Epithelial cell of prostate (primary cell): ENCODE results near the gene NDFIP1.
"Not testable (repeated sequence)": the region's sequence is repeated elsewhere in the genome, so short reads cannot be mapped to it uniquely, and the experiment has no call there.

ENCODE experiments used
- DNase-seq: peaks from one replicate; pipeline ENCODE4 v3.0.0-alpha.2; 2011; ENCODE audit warnings: low read depth, low spot score
- H3K27ac ChIP-seq: fragments of 450-650 bp; 2 replicates; pipeline ENCODE4 v1.5.1; 2017; ENCODE audit warnings: mild to moderate bottlenecking

Gene NDFIP1

GRCh38 chr5:142181547-142182163 is 73.1 kb downstream of the NDFIP1 start:
- no peak for DNase-seq
- H3K27ac ChIP-seq = no peak overlapping the region

GRCh38 chr5:142182840-142183239 is 74.3 kb downstream of the NDFIP1 start:
- DNase-seq = no peak
- H3K27ac ChIP-seq = no peak overlapping the region

- H3K27ac ChIP-seq = no peak overlapping the region
- DNase-seq = no peak
These were observed 75.0 kb downstream of the NDFIP1 start for GRCh38 chr5:142183561-142183960.

- no peak overlapping the region for H3K27ac ChIP-seq
- DNase-seq = no peak
These were observed 76.4 kb downstream of the NDFIP1 start for GRCh38 chr5:142184988-142185387.

- DNase-seq = no peak
- H3K27ac ChIP-seq = no peak overlapping the region
These were observed 77.9 kb downstream of the NDFIP1 start for GRCh38 chr5:142186514-142186856.

GRCh38 chr5:142186857-142187594 is 78.4 kb downstream of the NDFIP1 start:
- no peak for DNase-seq

DNA sequence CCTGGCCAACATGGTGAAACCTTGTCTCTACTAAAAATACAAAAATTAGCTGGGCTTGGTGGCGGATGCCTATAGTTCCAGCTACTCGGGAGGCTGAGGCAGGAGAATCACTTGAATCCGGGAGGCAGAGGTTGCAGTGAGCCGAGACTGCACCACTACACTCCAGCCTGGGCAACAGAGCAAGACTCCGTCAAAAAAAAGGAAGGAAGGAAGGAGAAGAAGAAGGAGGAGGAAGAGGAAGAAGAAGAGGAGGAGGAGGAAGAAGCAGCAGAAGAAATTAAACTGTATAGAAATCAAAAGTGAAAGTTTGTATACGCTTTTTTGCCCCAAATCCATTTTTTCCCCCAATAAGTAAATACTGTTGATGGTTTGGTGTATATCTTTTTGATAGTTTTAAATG is 80.1 kb downstream of the NDFIP1 start:
- DNase-seq, H3K27ac ChIP-seq: not testable (repeated sequence)

More at GRCh38 chr5:142186857-142187594, 78.4 kb downstream of the NDFIP1 start:
- no peak overlapping the region for H3K27ac ChIP-seq

DNA sequence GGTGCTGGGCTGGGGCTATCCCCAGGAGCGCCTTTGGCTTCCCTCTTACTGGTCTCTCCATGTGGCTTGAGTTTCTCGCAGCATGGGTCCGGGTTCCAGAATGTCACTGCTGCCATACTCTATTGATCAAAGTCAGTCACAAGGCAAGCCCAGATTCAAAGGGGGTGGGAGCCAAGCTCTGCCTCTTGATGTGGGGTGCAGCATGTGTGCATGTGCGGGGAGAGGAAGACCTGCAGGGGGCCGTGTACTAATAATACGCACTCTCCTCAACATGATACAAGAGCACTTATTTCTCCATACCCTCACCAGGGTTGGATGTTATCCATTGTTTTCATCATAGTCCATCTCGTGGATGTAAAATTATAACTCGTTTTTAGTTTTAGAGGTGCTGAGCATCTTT is 81.2 kb downstream of the NDFIP1 start:
- no peak overlapping the region for H3K27ac ChIP-seq
- DNase-seq = no peak

DNA sequence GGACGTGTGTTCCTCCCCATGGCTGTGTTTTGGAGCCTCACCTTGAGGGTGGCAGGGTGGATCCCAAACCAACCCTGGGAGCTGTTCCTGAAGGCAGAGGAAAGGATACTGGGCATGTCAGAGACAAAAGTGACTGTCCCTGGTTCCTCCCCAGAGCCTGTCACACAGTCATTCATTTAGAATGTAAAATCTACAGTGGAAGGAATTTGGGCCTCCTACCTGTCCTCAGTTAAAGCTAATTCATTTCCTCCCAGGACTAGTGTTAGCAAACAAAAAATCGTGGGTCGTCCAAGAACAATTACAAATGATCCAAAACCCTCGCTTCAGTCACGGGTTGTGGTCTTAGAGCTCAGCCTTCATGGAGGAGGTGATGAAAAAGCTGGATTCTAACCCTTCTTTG is 83.2 kb downstream of the NDFIP1 start:
- no peak for DNase-seq
- H3K27ac ChIP-seq = no peak overlapping the region

- H3K27ac ChIP-seq = no peak overlapping the region
- no peak for DNase-seq
These were observed 83.9 kb downstream of the NDFIP1 start for GRCh38 chr5:142192286-142193113.

DNA sequence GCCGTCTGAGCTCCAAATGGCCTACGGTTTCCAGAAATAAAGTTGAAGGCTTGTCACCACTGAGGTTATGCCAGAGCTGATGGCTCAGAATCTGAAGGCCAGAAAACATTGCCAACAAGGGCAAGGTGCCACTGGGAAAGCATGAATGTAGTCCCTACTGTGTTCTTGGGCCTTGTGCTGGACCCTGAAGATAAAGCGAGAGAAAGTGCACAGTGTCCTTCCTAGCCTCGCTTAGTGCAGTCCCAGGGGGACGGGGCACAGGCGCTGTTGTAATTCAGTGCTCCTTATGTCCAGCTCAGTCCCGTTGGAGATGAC is 84.5 kb downstream of the NDFIP1 start:
- no peak overlapping the region for H3K27ac ChIP-seq
- DNase-seq = no peak

GRCh38 chr5:142197098-142197497 is 88.5 kb downstream of the NDFIP1 start:
- no peak overlapping the region for H3K27ac ChIP-seq
- no peak for DNase-seq

DNA sequence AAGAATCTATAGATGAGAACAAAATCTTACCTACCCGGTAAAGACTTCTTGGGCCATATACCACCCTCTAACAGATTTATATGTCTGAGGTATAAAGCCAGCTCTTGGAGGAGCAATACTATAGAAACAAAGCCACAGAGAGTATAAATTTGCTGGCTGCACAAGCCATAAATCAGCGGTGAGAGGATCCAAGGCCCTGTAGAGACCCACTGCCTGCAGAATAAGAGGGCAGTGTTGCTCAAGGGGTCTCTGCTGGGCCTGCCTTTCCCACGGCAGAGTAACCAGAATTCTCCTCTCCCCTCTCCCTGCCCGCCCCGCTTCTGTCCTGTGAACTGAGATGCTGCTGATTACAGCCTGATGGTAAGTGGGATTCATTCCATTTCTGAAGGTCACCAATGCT is 89.2 kb downstream of the NDFIP1 start:
- H3K27ac ChIP-seq = no peak overlapping the region
- DNase-seq = no peak

DNA sequence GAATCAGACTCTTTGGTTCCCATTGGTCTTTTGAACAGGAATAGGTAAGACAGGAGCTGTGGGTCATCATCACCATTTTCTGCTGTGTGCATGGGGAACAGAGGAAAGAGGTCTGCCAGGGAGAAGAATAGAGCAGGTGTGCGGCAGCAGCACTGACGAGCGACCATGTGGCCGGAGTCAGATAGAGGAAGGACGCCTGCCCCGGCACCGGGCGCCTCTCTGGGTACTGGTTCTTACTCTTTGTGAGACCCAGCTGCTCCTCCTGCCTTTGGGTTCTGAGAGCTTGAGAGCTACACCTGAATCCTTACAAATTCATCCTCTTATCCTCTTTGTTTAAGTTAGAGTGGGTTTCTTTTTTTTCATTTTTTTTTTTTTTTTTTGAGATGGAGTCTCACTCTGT is 90.8 kb downstream of the NDFIP1 start:
- no peak overlapping the region for H3K27ac ChIP-seq
- no peak for DNase-seq

- no peak for DNase-seq
- no peak overlapping the region for H3K27ac ChIP-seq
These were observed 91.8 kb downstream of the NDFIP1 start for GRCh38 chr5:142200387-142200786.

- peak overlapping the region; percentile 69 for H3K27ac ChIP-seq
- DNase-seq = peak; percentile 63
These were observed 92.9 kb downstream of the NDFIP1 start for GRCh38 chr5:142201471-142201887.

DNA sequence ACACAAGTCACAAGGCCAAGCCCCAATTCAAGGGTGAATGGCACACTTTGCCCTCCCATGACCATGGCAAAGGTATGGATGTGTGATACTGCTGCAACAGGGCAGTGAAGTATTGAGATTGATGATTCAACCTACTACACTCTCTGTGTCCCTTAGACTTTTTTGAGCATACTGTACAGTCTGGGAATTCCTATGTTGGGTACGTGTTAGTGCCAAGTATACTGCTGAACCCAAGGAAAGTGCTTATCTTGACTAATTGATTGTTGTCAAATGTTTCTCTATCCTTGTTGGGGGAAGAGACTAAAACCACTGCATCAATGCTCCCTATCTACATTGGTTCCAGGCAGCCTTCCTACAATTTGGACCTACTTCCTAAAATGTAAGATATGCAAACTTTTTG is 93.7 kb downstream of the NDFIP1 start:
- peak overlapping the region; percentile 69 for H3K27ac ChIP-seq
- DNase-seq = no peak
